Right kidney (tissue), 1 donor: Measurements from ENCODE around the gene LYPD6.

ENCODE experiments used
- DNase-seq: peaks from one replicate; pipeline ENCODE4 v3.0.0-alpha.2; 2016

The LYPD6 gene

GRCh38 chr2:149409506-149409905 is 79.1 kb downstream of the LYPD6 start:
- DNase-seq: no peak

- no peak for DNase-seq
Observed at GRCh38 chr2:149410701-149411484, 80.5 kb downstream of the LYPD6 start.

- no peak for DNase-seq
Observed at GRCh38 chr2:149413487-149413886, 83.1 kb downstream of the LYPD6 start.

- DNase-seq: no peak
Observed at GRCh38 chr2:149415086-149415485, 84.7 kb downstream of the LYPD6 start.

GRCh38 chr2:149418065-149418464 is 87.7 kb downstream of the LYPD6 start:
- DNase-seq: no peak

GRCh38 chr2:149420053-149420963 is 89.9 kb downstream of the LYPD6 start:
- no peak for DNase-seq

GRCh38 chr2:149421791-149422190 is 91.4 kb downstream of the LYPD6 start:
- no peak for DNase-seq

GRCh38 chr2:149422337-149422990 is 92.1 kb downstream of the LYPD6 start:
- DNase-seq: no peak

- no peak for DNase-seq
Observed at GRCh38 chr2:149422991-149423338, 92.6 kb downstream of the LYPD6 start.

- DNase-seq: no peak
Observed at GRCh38 chr2:149423630-149424029, 93.2 kb downstream of the LYPD6 start.

- DNase-seq: no peak
Observed at GRCh38 chr2:149427387-149427786, 97.0 kb downstream of the LYPD6 start.

- no peak for DNase-seq
Observed at GRCh38 chr2:149428783-149429182, 98.4 kb downstream of the LYPD6 start.

- DNase-seq: no peak
Observed at GRCh38 chr2:149430743-149431736, 100.7 kb downstream of the LYPD6 start.

- DNase-seq: no peak
Observed at GRCh38 chr2:149438330-149438960, 108.1 kb downstream of the LYPD6 start.

- DNase-seq: no peak
Observed at GRCh38 chr2:149441255-149441654, 110.9 kb downstream of the LYPD6 start.

GRCh38 chr2:149442346-149442745 is 112.0 kb downstream of the LYPD6 start:
- DNase-seq: no peak

GRCh38 chr2:149443150-149443549 is 112.8 kb downstream of the LYPD6 start:
- DNase-seq: no peak

GRCh38 chr2:149446748-149447147 is 116.4 kb downstream of the LYPD6 start:
- DNase-seq: no peak

GRCh38 chr2:149448315-149448714 is 117.9 kb downstream of the LYPD6 start:
- DNase-seq: no peak

- DNase-seq: no peak
Observed at GRCh38 chr2:149449017-149449416, 118.6 kb downstream of the LYPD6 start.
